PC-9 (cell line): ENCODE data around the gene ABL1. TPM values are rescaled to one million over a fixed set of nuclear protein-coding genes. Genes with fewer than 3 reads are reported as not detected.
"Not testable (repeated sequence)": the region's sequence is repeated elsewhere in the genome, so short reads cannot be mapped to it uniquely, and the experiment has no call there.

Source experiments
- BruUV-seq: library from RNA; stranded (reverse); fragments of 400-500 nt; replicated peaks from 2 replicates; lab custom pipeline; 2021; lab: Mats Ljungman, UMichigan
- CTCF ChIA-PET: fragments of 300-600 bp; sonication (Branson Sonifier 250); formaldehyde crosslinking; loops from one replicate; lab custom pipeline; 2022; ENCODE audit warnings: antibody characterized with exemption; lab: Charles Lee
- POLR2A ChIA-PET: fragments of 300-600 bp; sonication (Branson Sonifier 250); formaldehyde crosslinking; loops from one replicate; lab custom pipeline; 2022; ENCODE audit warnings: antibody characterized with exemption; ENCODE audit not compliant: unreplicated experiment; lab: Charles Lee
- DNase-seq, 2 experiments: peaks; one replicate each; pipeline versions ENCODE4 v3.0.0 to v3.0.0-alpha.2; 2015 to 2022; ENCODE audit warnings: mixed read lengths in 1 of 2
- H2AFZ ChIP-seq: fragments of 200-600 bp; sonication (generic); 2 replicates; pipeline ENCODE4 v1.8.1; 2017; ENCODE audit warnings: antibody characterized with exemption
- H3F3A ChIP-seq: fragments of 200-600 bp; sonication (generic); 2 replicates; pipeline ENCODE4 v1.8.1; 2017; ENCODE audit warnings: antibody characterized with exemption, mild to moderate bottlenecking, low read depth; ENCODE audit not compliant: insufficient read depth
- H3K27ac ChIP-seq: fragments of 200-600 bp; sonication (generic); 2 replicates; pipeline ENCODE4 v1.6.1; 2016; ENCODE audit warnings: mixed run types
- H3K27me3 ChIP-seq: fragments of 200-600 bp; sonication (generic); 2 replicates; pipeline ENCODE4 v1.6.1; 2016; ENCODE audit warnings: low read depth, mixed run types; ENCODE audit not compliant: insufficient read depth
- H3K36me3 ChIP-seq: fragments of 200-600 bp; sonication (generic); 2 replicates; pipeline ENCODE4 v1.6.1; 2016; ENCODE audit warnings: low read depth, mixed run types
- H3K4me1 ChIP-seq: fragments of 200-600 bp; sonication (generic); replicated peaks from 2 replicates; pipeline ENCODE4 v1.6.1; 2016; ENCODE audit warnings: mixed run types; ENCODE audit not compliant: insufficient read depth
- H3K4me2 ChIP-seq: fragments of 200-600 bp; sonication (generic); 2 replicates; pipeline ENCODE4 v1.6.1; 2017; ENCODE audit warnings: mixed run types
- H3K4me3 ChIP-seq: fragments of 200-600 bp; sonication (generic); 2 replicates; pipeline ENCODE4 v1.6.1; 2016; ENCODE audit warnings: mixed run types
- H3K79me2 ChIP-seq: fragments of 200-600 bp; sonication (generic); 2 replicates; pipeline ENCODE4 v1.6.1; 2017; ENCODE audit warnings: low read depth, mixed run types
- H3K9me2 ChIP-seq: fragments of 200-600 bp; sonication (generic); 2 replicates; pipeline ENCODE4 v1.8.1; 2017; ENCODE audit warnings: mild to moderate bottlenecking; ENCODE audit not compliant: insufficient read depth
- H3K9me3 ChIP-seq: fragments of 200-600 bp; sonication (generic); 2 replicates; pipeline ENCODE4 v1.8.1; 2016; ENCODE audit warnings: low read depth; ENCODE audit not compliant: insufficient read depth
- H4K20me1 ChIP-seq: fragments of 200-600 bp; sonication (generic); 2 replicates; pipeline ENCODE4 v1.8.1; 2017; ENCODE audit not compliant: insufficient read depth
- EZH2 ChIP-seq: fragments of 200-600 bp; sonication (generic); IDR thresholded peaks from 2 replicates; pipeline ENCODE4 v1.8.0; 2017; ENCODE audit warnings: antibody characterized with exemption, low read depth
- intact Hi-C: fragments of 100-400 bp; cut with micrococcal nuclease; formaldehyde crosslinking; loops from one replicate; pipeline ENCODE4 v1.10.0; 2022; ENCODE audit not compliant: unreplicated experiment
- total RNA-seq: library from RNA; stranded (reverse); gene quantifications from 2 replicates; pipeline ENCODE4 v1.2.3, GENCODE V29; 2021
- TF ChIP-seq, protein P1 (sequence below): fragments of 200-600 bp; sonication (generic); conservative IDR thresholded peaks from 2 replicates; pipeline ENCODE4 v1.6.1; 2017; ENCODE audit warnings: mixed run types, antibody characterized with exemption, mild to moderate bottlenecking, moderate library complexity

Gene ABL1
- total RNA-seq, 1 experiment from 2014 or later, result 54.8 TPM

DNA sequence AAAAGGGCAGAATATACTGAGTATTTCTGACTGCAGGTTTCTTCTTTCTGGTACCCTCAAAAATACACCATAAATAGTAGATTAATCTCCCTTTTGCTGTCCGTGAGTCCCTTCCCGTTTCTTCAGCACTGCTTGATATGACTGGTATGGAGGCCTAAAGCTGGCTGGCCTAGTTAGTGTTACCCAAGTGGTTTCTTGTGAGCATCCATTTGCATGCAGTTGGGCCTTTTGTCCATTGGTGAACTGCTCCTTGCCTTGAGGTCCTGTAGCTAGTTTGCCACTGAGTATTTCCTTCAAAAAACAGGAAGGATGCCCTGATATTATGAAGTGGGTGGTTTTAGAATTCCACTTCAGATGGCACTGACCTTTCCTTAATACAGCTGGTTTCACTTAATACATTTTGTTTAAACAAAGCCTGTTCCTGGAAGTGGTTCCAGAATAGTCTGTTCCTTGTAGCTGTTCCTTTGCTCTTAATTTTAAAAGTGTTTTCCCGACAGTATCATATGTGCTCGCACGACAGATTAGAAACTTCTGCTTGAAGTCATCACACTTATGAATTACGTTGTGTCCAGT lies 40.0 kb upstream of the ABL1 start:
- Histone ChIP-seq H3K9me3 (peaks cover under 1% of the 10 kb centered on the region; the same call in 1 of the 2 replicates), H3K4me2 (no peak overlapping the region), H4K20me1 (no peaks in the 10 kb centered on the region), H3F3A (no peaks in the 10 kb centered on the region), H2AFZ (no peak overlapping the region), H3K9me2 (no peaks in the 10 kb centered on the region), H3K27ac (no peak overlapping the region), H3K79me2 (0 out of 2 replicates have a peak, but pooled peaks cover 4% of the 10 kb centered on the region), H3K27me3 (no peaks in the 10 kb centered on the region), H3K4me1 (no peaks in the 10 kb centered on the region), H3K36me3 (no peaks in the 10 kb centered on the region), H3K4me3 (no peak overlapping the region)
- BruUV-seq, result no TSS peak
- ChIA-PET POLR2A (interaction anchor here (0.7 kb wide), 1 partner anchor 40 kb away, joined by 4 read pairs; the partner anchor contains the start of gene ABL1), CTCF (no interaction called here)
- intact Hi-C loops, result no loop called here
- no peak for DNase-seq
- no peak for TF ChIP-seq EZH2
- TF ChIP-seq, protein P1, sequence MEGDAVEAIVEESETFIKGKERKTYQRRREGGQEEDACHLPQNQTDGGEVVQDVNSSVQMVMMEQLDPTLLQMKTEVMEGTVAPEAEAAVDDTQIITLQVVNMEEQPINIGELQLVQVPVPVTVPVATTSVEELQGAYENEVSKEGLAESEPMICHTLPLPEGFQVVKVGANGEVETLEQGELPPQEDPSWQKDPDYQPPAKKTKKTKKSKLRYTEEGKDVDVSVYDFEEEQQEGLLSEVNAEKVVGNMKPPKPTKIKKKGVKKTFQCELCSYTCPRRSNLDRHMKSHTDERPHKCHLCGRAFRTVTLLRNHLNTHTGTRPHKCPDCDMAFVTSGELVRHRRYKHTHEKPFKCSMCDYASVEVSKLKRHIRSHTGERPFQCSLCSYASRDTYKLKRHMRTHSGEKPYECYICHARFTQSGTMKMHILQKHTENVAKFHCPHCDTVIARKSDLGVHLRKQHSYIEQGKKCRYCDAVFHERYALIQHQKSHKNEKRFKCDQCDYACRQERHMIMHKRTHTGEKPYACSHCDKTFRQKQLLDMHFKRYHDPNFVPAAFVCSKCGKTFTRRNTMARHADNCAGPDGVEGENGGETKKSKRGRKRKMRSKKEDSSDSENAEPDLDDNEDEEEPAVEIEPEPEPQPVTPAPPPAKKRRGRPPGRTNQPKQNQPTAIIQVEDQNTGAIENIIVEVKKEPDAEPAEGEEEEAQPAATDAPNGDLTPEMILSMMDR, result no peak

DNA sequence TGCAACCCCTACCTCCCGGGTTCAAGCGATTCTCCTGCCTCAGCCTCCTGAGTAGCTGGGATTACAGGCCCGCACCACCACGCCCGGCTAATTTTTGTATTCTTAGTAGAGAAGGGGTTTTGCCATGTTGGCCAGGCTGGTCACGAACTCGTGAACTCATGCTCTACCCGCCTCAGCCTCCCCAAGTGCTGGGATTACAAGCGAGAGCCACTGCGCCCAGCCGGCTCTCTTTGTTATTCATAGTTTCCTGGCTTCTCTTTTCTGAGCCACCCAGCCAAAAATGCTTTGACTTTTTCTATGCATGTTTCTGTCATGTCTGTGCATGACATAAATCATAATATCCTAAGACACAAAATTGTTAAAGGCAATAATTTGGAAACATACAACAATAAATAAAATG lies 31.9 kb upstream of the ABL1 start:
- H4K20me1 ChIP-seq, H3K4me2 ChIP-seq, H3K36me3 ChIP-seq, DNase-seq, H3K9me2 ChIP-seq, H3K4me3 ChIP-seq, H3K79me2 ChIP-seq, H3K9me3 ChIP-seq, POLR2A ChIA-PET, CTCF ChIA-PET, H3F3A ChIP-seq, H2AFZ ChIP-seq, H3K4me1 ChIP-seq, H3K27me3 ChIP-seq, BruUV-seq, H3K27ac ChIP-seq, intact Hi-C loops: not testable (repeated sequence)

- Histone ChIP-seq H2AFZ (no peak overlapping the region), H3K27me3 (no peaks in the 10 kb centered on the region), H3K4me3 (no peak overlapping the region), H3K9me3 (no peaks in the 10 kb centered on the region), H3K4me1 (no peaks in the 10 kb centered on the region), H3K4me2 (no peak overlapping the region), H3K9me2 (no peaks in the 10 kb centered on the region), H3K27ac (no peak overlapping the region), H4K20me1 (no peaks in the 10 kb centered on the region), H3F3A (no peaks in the 10 kb centered on the region), H3K36me3 (no peaks in the 10 kb centered on the region), H3K79me2 (0 out of 2 replicates have a peak, but pooled peaks cover 3% of the 10 kb centered on the region)
- POLR2A ChIA-PET, result interaction anchor here (0.6 kb wide), 1 partner anchor 97 kb away, joined by 23 read pairs; no protein-coding TSS in a partner anchor
- CTCF ChIA-PET, result interaction anchor here (0.6 kb wide), 3 partner anchors 68 to 145 kb away, joined by 3 to 5 read pairs (median 3); no protein-coding TSS in a partner anchor
- no TSS peak for BruUV-seq
- DNase-seq, result no peak
- TF ChIP-seq EZH2, result no peak
- TF ChIP-seq, protein P1, result no peak
- intact Hi-C loops, result no loop called here
Measured at GRCh38 chr9:130805510-130806326, 29.3 kb upstream of the ABL1 start.
